Activated naive CD4-positive, alpha-beta T cell treated with anti-CD3 and anti-CD28 coated beads for 36 hours (primary cell): Measurements from ENCODE around the gene SLC17A2. TPM values are rescaled to one million over a fixed set of nuclear protein-coding genes. Genes with fewer than 3 reads are reported as not detected.

Experiments used
- CTCF ChIA-PET: fragments of 350-600 bp; sonication (Branson Sonifier 250); formaldehyde crosslinking; loops from one replicate; lab custom pipeline; 2021; ENCODE audit warnings: antibody characterized with exemption; lab: Charles Lee
- DNase-seq: peaks from one replicate; pipeline ENCODE4 v3.0.0-alpha.2; 2020
- H3K27ac Mint-ChIP-seq: one replicate; pipeline ENCODE4 v1.8.0; 2021; ENCODE audit warnings: mild to moderate bottlenecking, mixed read lengths
- H3K27me3 Mint-ChIP-seq: one replicate; pipeline ENCODE4 v1.8.0; 2021; ENCODE audit warnings: low read depth, mixed read lengths
- H3K36me3 Mint-ChIP-seq: one replicate; pipeline ENCODE4 v1.8.0; 2021; ENCODE audit warnings: low read depth, mixed read lengths
- H3K4me1 Mint-ChIP-seq: one replicate; pipeline ENCODE4 v1.8.0; 2021; ENCODE audit warnings: low read depth, mixed read lengths
- H3K4me3 Mint-ChIP-seq: one replicate; pipeline ENCODE4 v1.8.0; 2021; ENCODE audit warnings: mild to moderate bottlenecking, moderate library complexity, mixed read lengths
- H3K9me3 Mint-ChIP-seq: one replicate; pipeline ENCODE4 v1.8.0; 2021; ENCODE audit warnings: mixed read lengths
- intact Hi-C: fragments of 100-400 bp; cut with micrococcal nuclease; formaldehyde crosslinking; loops from one replicate; pipeline ENCODE4 v1.15.1; 2023
- total RNA-seq, 2 experiments: library from RNA; stranded (reverse); gene quantifications; one replicate each; pipeline ENCODE4 v1.2.3, GENCODE V29; 2021

SLC17A2 gene
- total RNA-seq, 2 experiments from 2014 or later, result 0.07 to 0.14 TPM

- H3K27ac Mint-ChIP-seq, result peak overlapping the region; percentile 85
- H3K36me3 Mint-ChIP-seq, result peaks cover 2% of the 10 kb centered on the region
- peaks cover 5% of the 10 kb centered on the region for H3K9me3 Mint-ChIP-seq
- peaks cover 46% of the 10 kb centered on the region for H3K4me1 Mint-ChIP-seq
- intact Hi-C loops, result loop anchor here (2.0 kb wide), 1 partner anchor 21 kb away; no protein-coding TSS in a partner anchor
- CTCF ChIA-PET, result no interaction called here
- H3K27me3 Mint-ChIP-seq, result peaks cover 2% of the 10 kb centered on the region
- no peak overlapping the region for H3K4me3 Mint-ChIP-seq
- DNase-seq, result peak; percentile 35
These were observed 16.8 kb downstream of the SLC17A2 start for GRCh38 chr6:25913741-25914140.

- intact Hi-C loops, result no loop called here
- Mint-ChIP-seq H3K36me3 (no peaks in the 10 kb centered on the region), H3K27me3 (peaks cover 5% of the 10 kb centered on the region), H3K4me1 (peaks cover 42% of the 10 kb centered on the region), H3K9me3 (peaks cover 1% of the 10 kb centered on the region), H3K4me3 (no peak overlapping the region), H3K27ac (peak overlapping the region; percentile 91)
- no peak for DNase-seq
- CTCF ChIA-PET, result interaction anchor here (0.6 to 0.7 kb wide), 2 partner anchors 9 to 65 kb away, joined by 4 read pairs; no protein-coding TSS in a partner anchor
These were observed 19.1 kb downstream of the SLC17A2 start for GRCh38 chr6:25911351-25911750.

- Mint-ChIP-seq H3K36me3 (no peaks in the 10 kb centered on the region), H3K4me3 (no peak overlapping the region), H3K27ac (no peak overlapping the region), H3K27me3 (peaks cover 8% of the 10 kb centered on the region), H3K9me3 (peaks cover 1% of the 10 kb centered on the region), H3K4me1 (peaks cover 25% of the 10 kb centered on the region)
- no peak for DNase-seq
- intact Hi-C loops, result no loop called here
- CTCF ChIA-PET, result interaction anchor here (2.1 kb wide), 1 partner anchor 85 kb away, joined by 7 read pairs; no protein-coding TSS in a partner anchor
These were observed 22.9 kb downstream of the SLC17A2 start for GRCh38 chr6:25907475-25908014.

GRCh38 chr6:25903467-25904099 is 26.9 kb downstream of the SLC17A2 start:
- Mint-ChIP-seq H3K9me3 (no peaks in the 10 kb centered on the region), H3K27ac (no peak overlapping the region), H3K4me3 (no peak overlapping the region), H3K36me3 (no peaks in the 10 kb centered on the region), H3K4me1 (peaks cover 15% of the 10 kb centered on the region), H3K27me3 (peaks cover 8% of the 10 kb centered on the region)
- no peak for DNase-seq
- CTCF ChIA-PET, result no interaction called here
- intact Hi-C loops, result no loop called here

GRCh38 chr6:25902071-25902470 is 28.4 kb downstream of the SLC17A2 start:
- Mint-ChIP-seq H3K27ac (no peak overlapping the region), H3K9me3 (no peaks in the 10 kb centered on the region), H3K4me1 (peaks cover 9% of the 10 kb centered on the region), H3K4me3 (no peak overlapping the region), H3K36me3 (no peaks in the 10 kb centered on the region), H3K27me3 (peaks cover 6% of the 10 kb centered on the region)
- CTCF ChIA-PET, result no interaction called here
- intact Hi-C loops, result no loop called here
- no peak for DNase-seq

GRCh38 chr6:25900843-25901242 is 29.6 kb downstream of the SLC17A2 start:
- intact Hi-C loops, result no loop called here
- H3K9me3 Mint-ChIP-seq, result no peaks in the 10 kb centered on the region
- H3K36me3 Mint-ChIP-seq, result no peaks in the 10 kb centered on the region
- H3K27me3 Mint-ChIP-seq, result peaks cover 1% of the 10 kb centered on the region
- H3K4me3 Mint-ChIP-seq, result no peak overlapping the region
- CTCF ChIA-PET, result interaction anchor here (1.0 to 2.2 kb wide), 2 partner anchors 8 to 41 kb away, joined by 3 to 5 read pairs; no protein-coding TSS in a partner anchor
- peak overlapping the region; percentile 4 for H3K27ac Mint-ChIP-seq
- DNase-seq, result no peak
- H3K4me1 Mint-ChIP-seq, result peaks cover 9% of the 10 kb centered on the region

GRCh38 chr6:25899580-25900408 is 30.7 kb downstream of the SLC17A2 start:
- peaks cover 9% of the 10 kb centered on the region for H3K4me1 Mint-ChIP-seq
- CTCF ChIA-PET, result interaction anchor here (0.6 to 2.2 kb wide), 7 partner anchors 9 to 292 kb away, joined by 3 to 6 read pairs (median 3); no protein-coding TSS in a partner anchor
- no peaks in the 10 kb centered on the region for H3K9me3 Mint-ChIP-seq
- DNase-seq, result no peak
- H3K27ac Mint-ChIP-seq, result peak overlapping the region; percentile 22
- intact Hi-C loops, result no loop called here
- H3K4me3 Mint-ChIP-seq, result no peak overlapping the region
- H3K36me3 Mint-ChIP-seq, result no peaks in the 10 kb centered on the region
- H3K27me3 Mint-ChIP-seq, result peaks cover 1% of the 10 kb centered on the region

GRCh38 chr6:25899123-25899522 is 31.4 kb downstream of the SLC17A2 start:
- intact Hi-C loops, result no loop called here
- Mint-ChIP-seq H3K27me3 (peaks cover 1% of the 10 kb centered on the region), H3K27ac (no peak overlapping the region), H3K9me3 (no peaks in the 10 kb centered on the region), H3K4me3 (no peak overlapping the region), H3K36me3 (no peaks in the 10 kb centered on the region), H3K4me1 (peaks cover 9% of the 10 kb centered on the region)
- DNase-seq, result no peak
- CTCF ChIA-PET, result interaction anchor here (0.6 to 2.2 kb wide), 6 partner anchors 10 to 634 kb away, joined by 3 to 6 read pairs (median 4); no protein-coding TSS in a partner anchor

GRCh38 chr6:25898289-25898977 is 32.1 kb downstream of the SLC17A2 start:
- Mint-ChIP-seq H3K4me1 (peaks cover 9% of the 10 kb centered on the region), H3K36me3 (no peaks in the 10 kb centered on the region), H3K27ac (no peak overlapping the region), H3K9me3 (no peaks in the 10 kb centered on the region), H3K4me3 (no peak overlapping the region), H3K27me3 (peaks cover 1% of the 10 kb centered on the region)
- CTCF ChIA-PET, result interaction anchor here (0.6 to 2.2 kb wide), 3 partner anchors 44 to 633 kb away, joined by 3 to 5 read pairs (median 4); no protein-coding TSS in a partner anchor
- intact Hi-C loops, result no loop called here
- DNase-seq, result no peak

- H3K27me3 Mint-ChIP-seq, result peaks cover 2% of the 10 kb centered on the region
- CTCF ChIA-PET, result no interaction called here
- intact Hi-C loops, result no loop called here
These were observed 34.2 kb downstream of the SLC17A2 start for GRCh38 chr6:25896252-25896651.

GRCh38 chr6:25895771-25896170 is 34.7 kb downstream of the SLC17A2 start:
- Mint-ChIP-seq H3K36me3 (no peaks in the 10 kb centered on the region), H3K4me1 (peaks cover 7% of the 10 kb centered on the region), H3K4me3 (no peak overlapping the region), H3K9me3 (no peaks in the 10 kb centered on the region), H3K27me3 (peaks cover 2% of the 10 kb centered on the region), H3K27ac (no peak overlapping the region)
- no peak for DNase-seq
- CTCF ChIA-PET, result no interaction called here
- intact Hi-C loops, result no loop called here

More at GRCh38 chr6:25896252-25896651, 34.2 kb downstream of the SLC17A2 start:
- H3K27ac Mint-ChIP-seq, result no peak overlapping the region
- no peaks in the 10 kb centered on the region for H3K9me3 Mint-ChIP-seq
- peaks cover 9% of the 10 kb centered on the region for H3K4me1 Mint-ChIP-seq
- DNase-seq, result no peak
- H3K4me3 Mint-ChIP-seq, result no peak overlapping the region
- no peaks in the 10 kb centered on the region for H3K36me3 Mint-ChIP-seq

GRCh38 chr6:25893778-25894177 is 36.7 kb downstream of the SLC17A2 start:
- H3K27ac Mint-ChIP-seq, result no peak overlapping the region
- CTCF ChIA-PET, result interaction anchor here (0.6 kb wide), 1 partner anchor 626 kb away, joined by 3 read pairs; no protein-coding TSS in a partner anchor

More at GRCh38 chr6:25893778-25894177, 36.7 kb downstream of the SLC17A2 start:
- Mint-ChIP-seq H3K4me3 (no peak overlapping the region), H3K36me3 (no peaks in the 10 kb centered on the region), H3K27me3 (peaks cover 2% of the 10 kb centered on the region), H3K9me3 (no peaks in the 10 kb centered on the region), H3K4me1 (no peaks in the 10 kb centered on the region)
- intact Hi-C loops, result no loop called here
- no peak for DNase-seq
